DMS114 treated with DMSO at 0.1 percent for 48 hours (cell line): ENCODE measurements around the gene NPEPPS.
"Not testable (repeated sequence)": the region's sequence is repeated elsewhere in the genome, so short reads cannot be mapped to it uniquely, and the experiment has no call there.

Experiments used
- DNase-seq: peaks from one replicate; lab custom pipeline; 2025; ENCODE audit not compliant: unreplicated experiment; lab: John Stamatoyannopoulos, UW

Gene NPEPPS

DNA sequence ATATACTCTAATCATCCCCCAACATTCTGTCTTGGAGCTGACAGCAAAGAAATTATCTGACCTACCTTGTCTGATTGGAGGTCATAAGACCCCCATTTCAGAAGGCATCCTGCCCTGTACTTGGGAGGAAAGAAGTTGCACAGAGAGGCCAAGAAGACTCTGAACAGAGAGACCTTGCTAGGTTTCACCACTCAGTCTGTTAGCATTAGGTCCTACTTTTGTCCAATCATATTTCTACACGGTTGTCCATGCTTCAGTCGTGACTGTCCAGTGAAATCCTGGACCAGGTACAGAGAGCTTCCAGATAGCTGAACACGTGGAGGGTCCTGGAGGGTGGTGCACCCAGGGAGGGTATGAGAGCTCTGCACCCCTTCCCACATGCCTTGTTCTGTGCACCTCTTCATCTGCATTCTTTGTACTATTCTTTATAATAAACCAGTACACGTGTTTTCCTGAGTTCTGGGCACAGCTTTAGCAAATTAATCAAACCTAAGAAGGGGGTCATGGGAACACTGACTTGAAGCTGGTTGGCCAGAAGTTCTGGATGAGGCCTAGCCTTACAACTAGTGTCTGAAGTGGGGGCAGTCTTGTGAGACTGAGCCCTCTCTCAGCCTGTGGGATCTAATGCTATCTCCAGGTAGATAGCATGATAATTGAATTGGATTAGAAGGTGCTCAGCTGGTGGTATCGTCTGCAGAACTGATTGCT lies 30.9 kb downstream of the NPEPPS start:
- not testable (repeated sequence) for DNase-seq

- not testable (repeated sequence) for DNase-seq
These were observed 31.4 kb downstream of the NPEPPS start for GRCh38 chr17:47562406-47562705.

- DNase-seq = not testable (repeated sequence)
These were observed 36.4 kb downstream of the NPEPPS start for GRCh38 chr17:47567261-47567660.

DNA sequence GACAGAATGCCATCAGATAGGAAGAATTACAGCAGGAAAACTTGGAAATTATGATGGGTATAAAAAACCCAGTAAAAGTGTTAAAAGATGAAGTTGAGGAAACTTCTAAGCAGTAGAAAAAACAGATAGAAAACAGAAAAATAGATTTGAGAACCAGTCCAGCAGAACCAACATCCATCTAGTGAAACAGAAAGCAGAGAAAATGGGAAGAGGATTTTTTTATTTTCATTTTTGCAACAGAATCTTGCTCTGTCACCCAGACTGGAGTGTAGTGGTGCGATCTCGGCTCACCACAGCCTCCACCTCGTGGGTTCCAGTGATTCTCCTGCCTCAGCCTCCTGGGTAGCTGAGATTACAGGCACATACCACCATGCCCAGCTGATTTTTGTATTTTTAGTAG lies 41.7 kb downstream of the NPEPPS start:
- DNase-seq = not testable (repeated sequence)

GRCh38 chr17:47582416-47582815 lies 51.5 kb downstream of the NPEPPS start:
- not testable (repeated sequence) for DNase-seq

- DNase-seq = not testable (repeated sequence)
These were observed 55.6 kb downstream of the NPEPPS start for GRCh38 chr17:47586378-47587055.

DNA sequence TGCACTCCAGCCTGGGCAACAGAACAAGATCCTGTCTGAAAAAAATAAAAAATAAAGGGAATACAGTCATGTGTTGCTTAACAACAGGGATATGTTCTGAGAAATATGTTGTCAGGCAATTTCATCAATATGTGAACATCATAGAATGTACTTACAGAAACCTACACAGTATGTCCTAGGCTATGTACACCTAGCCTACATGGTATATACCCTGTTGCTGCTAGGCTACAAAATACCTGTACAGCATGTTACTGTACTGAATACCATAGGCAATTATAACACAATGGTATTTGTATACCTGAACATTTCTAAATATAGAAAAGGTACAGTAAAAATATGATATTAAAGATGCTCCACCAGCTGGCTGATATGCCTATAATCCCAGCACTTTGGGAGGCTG lies 62.6 kb downstream of the NPEPPS start:
- not testable (repeated sequence) for DNase-seq

DNA sequence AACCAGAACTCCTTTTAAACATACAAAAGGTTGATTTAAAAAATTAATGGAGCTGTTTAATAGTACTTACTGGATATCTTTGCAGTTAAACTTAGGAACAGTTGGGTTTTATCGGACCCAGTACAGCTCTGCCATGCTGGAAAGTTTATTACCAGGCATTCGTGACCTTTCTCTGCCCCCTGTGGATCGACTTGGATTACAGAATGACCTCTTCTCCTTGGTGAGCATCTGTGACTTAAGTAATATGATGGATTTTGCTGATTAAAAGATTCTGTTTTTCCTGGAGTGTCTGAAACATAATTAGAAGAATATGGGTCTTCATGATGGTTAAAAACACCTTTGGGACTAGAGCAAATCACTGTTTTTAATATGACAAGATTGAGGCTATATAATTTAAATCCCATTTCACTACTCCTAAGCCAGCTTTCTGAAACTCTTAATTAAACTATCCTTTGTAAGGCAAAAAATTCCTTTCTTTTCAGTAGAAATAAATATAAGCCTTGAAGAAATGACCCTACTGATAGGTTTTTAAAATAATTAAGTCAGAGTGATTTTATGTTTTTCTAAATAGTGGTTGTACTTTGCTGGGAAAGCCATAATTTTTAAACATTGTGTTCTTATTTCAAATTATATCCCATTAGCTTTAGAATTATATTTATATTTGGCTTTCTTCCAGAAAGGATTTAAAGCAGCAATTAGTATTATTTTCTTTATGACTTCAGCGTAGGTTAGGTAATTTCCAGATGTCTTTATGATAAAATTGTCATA lies 73.1 kb downstream of the NPEPPS start:
- no peak for DNase-seq

GRCh38 chr17:47604598-47604927 lies 73.7 kb downstream of the NPEPPS start:
- DNase-seq = no peak

GRCh38 chr17:47605011-47605410 lies 74.1 kb downstream of the NPEPPS start:
- DNase-seq = no peak

DNA sequence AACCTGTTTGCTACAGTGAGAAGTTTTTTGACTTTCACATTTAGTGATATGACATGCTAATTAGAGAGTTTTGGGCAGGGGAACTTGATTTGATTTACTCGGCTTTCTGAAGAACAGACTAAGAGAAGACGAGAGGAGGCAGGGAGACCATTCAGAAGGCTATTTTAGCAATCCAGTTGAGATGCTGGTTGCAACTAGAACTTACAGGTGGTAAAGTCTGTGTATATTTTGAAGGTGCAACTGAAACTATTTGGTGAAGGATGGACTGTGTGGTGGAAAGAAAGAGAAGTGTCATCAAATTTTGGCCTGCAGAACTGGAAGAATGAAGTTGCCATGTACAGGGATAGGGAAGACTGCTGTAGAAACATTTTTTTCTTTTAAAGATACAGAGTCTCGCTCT lies 76.6 kb downstream of the NPEPPS start:
- DNase-seq = no peak

DNA sequence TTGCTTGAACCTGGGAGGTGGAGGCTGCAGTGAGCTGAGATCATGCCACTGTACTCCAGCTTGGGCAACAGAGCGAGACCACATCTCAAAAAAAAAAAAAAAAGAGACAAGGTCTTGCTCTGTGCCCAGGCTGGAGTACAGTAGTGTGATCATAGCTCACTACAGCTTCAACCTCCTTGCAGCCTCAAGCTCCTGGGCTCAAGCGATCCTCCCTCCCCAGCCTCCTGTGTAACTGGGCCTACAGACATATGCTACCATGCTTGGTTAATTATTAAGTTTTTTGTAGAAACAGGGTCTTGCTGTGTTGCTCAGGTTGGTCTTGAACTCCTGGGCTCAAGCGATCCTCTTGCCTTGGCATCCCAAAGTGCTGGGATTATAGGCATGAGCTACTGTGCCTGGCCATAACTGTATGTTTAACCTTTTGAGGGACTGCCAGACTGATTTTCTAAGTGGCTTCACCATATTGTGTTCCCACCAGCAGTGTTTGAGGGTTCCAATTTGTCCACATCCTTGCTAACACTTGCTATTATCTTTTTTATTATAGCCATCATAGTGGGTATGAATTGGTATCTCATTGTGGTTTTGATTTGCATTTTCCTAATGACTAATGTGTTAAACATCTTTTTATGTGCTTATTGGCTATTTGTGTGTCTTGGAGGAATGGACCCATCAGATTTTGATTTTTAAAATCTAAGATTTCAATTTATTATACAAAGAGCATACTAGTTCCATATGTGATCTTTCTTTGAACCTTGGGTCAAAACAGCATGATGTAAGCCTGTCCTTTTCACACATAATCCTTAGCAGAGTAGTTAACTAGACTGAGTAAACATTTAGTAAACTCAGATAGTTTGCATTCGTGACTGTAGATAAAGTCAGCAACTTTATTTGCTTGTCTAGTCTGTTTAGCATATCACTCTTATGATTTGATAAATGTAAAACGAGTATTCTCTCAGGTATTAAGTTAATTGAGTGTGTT lies 80.8 kb downstream of the NPEPPS start:
- DNase-seq = no peak

DNA sequence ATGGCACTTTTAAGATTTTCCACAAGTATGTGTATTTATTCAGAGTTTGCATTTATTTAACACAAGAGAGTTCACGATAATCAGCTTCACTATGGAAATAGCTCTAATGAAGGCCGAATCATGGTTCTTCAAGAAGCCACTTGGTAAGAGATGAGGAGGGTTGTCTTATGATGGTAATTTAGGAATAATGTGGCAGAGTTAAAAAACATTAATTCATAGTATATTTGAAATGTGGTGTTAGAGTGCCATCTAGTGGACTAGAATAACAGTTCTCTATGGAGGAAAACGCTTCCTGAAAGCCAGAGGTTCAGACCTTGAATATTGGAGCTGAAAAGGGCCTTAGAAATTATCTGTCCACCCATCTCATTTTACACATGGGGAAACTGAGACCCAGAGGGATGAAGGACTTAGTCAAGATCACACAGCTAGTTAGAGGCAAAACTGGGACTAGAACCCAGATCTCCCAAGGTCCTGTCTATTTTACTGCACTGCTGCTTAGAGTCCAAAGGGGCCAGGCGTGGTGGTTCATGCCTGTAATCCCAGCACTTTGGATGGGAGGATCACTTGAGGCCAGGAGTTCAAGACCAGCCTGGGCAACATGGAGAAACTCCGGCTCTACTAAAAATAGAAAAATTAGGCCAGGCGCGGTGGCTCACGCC lies 85.0 kb downstream of the NPEPPS start:
- DNase-seq = peak; percentile 59

DNA sequence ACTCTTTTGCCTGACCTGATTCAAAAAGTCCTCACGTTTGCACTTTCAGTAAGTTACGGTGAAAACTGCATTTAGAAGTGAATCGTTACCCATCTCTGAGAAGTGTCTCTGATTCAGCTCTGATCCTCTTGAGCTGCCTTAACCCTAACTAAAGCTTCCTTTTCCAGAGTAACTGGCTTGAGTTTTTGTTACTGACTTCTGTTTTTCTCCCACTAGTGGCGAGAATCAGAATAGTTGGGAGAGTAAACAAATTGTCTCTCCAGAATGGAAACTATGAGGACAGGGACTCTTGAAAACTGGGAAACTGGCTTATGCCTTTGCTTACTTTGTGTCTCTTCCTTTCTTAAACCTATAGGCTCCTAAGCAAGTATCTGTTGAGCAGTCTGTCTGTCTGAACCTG lies 87.5 kb downstream of the NPEPPS start:
- peak; percentile 20 for DNase-seq

DNA sequence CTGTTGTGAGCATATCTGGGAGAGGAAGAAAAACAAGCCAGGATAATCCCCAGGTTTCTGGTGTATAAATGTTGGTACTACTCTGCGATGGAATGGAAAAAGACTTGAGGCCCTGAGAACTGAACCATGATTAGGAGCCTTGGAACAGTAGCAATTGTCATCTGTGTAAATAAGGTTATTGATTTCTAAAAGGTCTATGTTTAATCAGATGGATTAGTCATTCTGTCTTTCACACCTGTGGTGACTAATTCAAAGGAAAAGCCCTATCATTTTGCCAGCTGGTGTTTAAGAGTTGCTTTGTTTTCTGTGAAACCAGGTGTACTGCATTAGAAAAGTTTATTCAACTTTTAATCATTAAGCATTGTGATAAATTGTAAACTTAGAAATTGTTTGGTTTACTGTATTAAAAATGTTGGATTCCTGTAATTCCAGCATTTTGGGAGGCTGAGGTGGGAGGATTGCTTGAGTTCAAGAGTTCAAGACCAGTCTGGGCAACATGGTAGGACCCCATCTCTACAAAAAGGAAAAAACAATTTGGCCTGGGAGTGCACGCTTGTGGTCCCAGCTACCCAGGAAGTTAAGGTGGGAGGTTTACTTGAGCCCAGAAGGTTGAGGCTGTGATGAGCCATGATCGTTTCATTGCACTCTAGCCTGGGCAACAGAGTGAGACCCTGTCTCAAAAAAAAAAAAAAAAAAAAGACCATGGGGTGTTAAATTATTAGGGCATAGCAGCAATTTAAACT lies 89.8 kb downstream of the NPEPPS start:
- no peak for DNase-seq

- no peak for DNase-seq
These were observed 90.6 kb downstream of the NPEPPS start for GRCh38 chr17:47621293-47622179.

DNA sequence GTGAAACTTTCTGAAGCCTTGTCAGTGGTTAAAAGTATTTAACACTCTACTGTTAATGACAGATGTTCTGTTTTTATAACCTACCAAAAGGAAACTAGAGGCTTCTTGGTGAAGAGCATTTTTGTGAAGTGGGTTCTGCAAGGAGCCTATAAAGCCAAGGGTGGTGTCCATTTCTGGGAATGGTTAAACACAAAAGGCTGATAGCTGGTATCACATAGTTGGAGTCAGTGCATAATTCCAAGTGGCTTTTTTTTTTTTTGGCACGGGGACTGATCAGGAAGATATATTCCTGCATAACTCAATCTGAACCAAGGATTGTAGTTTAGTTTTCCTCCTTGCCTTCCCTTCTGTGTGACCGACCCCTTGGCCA lies 91.3 kb downstream of the NPEPPS start:
- DNase-seq = no peak

GRCh38 chr17:47624727-47625068 lies 93.8 kb downstream of the NPEPPS start:
- DNase-seq = no peak

- no peak for DNase-seq
These were observed 97.2 kb downstream of the NPEPPS start for GRCh38 chr17:47628014-47628566.
